Hematopoietic multipotent progenitor cell treated with erythropoietin and hydrocortisone succinate and interleukin-3 and kit ligand, for 6 days (in vitro differentiated cells): Measurements from ENCODE around the gene SGCA.
A peak's percentile ranks its signal among the peaks of the same experiment; 100 is the strongest.

Source experiments
- DNase-seq: peaks from one replicate; pipeline ENCODE4 v3.0.0-alpha.2; 2015

The SGCA gene

GRCh38 chr17:50183421-50183994 lies 17.7 kb downstream of the SGCA start:
- DNase-seq = peak; percentile 44

- DNase-seq = no peak
These were observed 18.3 kb downstream of the SGCA start for GRCh38 chr17:50184064-50184463.

GRCh38 chr17:50184611-50185398 lies 19.0 kb downstream of the SGCA start:
- DNase-seq = no peak

- DNase-seq = no peak
These were observed 20.0 kb downstream of the SGCA start for GRCh38 chr17:50185631-50186471.

GRCh38 chr17:50186661-50187393 lies 21.0 kb downstream of the SGCA start:
- DNase-seq = no peak

DNA sequence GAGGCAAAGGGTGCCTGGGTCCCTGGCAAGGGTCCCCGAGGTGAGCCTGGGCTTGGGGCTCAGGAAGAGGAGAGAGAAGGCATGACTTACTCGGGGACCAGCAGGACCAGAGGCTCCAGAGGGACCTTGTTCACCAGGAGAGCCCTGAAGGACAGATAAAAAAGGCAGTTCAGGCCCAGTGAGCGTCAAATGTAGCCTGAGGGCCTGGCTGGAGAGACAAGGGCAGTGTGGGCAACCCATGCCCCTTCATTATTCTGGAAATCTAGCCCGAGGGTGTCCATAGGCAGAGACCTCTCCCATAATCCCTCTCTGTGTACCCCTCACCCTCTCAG lies 21.6 kb downstream of the SGCA start:
- DNase-seq = no peak

- no peak for DNase-seq
These were observed 22.1 kb downstream of the SGCA start for GRCh38 chr17:50187751-50188530.

GRCh38 chr17:50188531-50188920 lies 22.7 kb downstream of the SGCA start:
- no peak for DNase-seq

GRCh38 chr17:50188921-50189549 lies 23.2 kb downstream of the SGCA start:
- no peak for DNase-seq

DNA sequence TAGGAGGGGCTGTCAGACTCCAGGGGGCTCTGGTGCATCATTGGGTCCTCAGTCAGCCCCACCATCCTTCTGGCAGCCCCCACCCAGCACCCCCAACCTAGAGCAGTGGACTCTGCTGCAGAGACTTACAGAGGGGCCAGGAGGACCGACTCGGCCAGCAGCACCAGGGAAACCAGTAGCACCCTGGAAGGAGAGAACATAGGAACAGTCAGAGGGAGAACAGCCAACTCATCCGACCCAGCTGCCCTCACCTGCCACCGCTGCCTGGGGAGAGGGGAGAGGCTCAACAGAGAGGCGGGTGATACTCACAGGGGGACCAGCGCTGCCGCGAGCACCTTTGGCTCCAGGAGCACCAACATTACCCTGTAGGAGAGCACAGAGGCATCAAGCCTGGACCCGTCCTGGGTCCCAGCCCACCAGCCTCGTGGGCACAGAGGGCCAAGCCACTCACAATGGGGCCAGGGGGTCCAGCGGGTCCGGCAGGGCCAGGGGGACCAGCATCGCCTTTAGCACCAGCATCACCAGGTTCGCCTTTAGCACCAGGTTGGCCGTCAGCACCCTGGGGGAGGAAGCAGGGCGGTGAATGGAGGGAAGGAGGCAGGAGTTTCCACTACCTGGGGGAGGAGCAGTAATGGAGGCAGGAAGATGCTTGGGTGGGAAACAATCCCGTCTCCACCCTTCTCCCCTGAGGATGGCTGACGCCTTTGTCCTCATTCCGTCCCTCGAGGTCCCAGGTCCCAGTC lies 23.9 kb downstream of the SGCA start:
- DNase-seq = no peak

GRCh38 chr17:50190293-50190602 lies 24.4 kb downstream of the SGCA start:
- no peak for DNase-seq

GRCh38 chr17:50190603-50191358 lies 25.0 kb downstream of the SGCA start:
- DNase-seq = no peak

- DNase-seq = no peak
These were observed 25.7 kb downstream of the SGCA start for GRCh38 chr17:50191359-50192143.

DNA sequence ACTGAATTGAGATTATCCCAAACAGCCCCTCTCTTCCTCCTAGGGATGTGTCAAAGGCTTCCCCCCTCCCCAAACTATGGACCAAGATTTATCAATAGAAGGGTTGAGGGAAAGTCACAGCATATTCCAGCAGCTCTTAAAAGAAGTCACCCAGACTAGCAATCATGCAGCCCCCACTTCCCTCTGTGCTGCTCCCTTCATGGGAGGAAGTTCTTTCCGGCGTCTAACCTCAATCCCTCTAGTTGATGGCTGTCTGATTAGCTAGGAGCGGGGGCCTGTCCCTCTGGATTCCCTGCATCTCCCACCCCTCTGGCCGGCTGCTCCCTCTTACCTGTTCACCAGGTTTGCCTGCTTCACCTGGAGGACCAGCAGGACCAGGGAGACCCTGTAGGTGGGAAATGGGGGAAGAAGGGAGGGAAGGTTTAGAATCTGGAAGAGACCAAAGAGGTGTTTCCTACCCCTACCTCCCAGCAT lies 26.4 kb downstream of the SGCA start:
- DNase-seq = no peak

GRCh38 chr17:50192618-50193291 lies 26.9 kb downstream of the SGCA start:
- DNase-seq = no peak

GRCh38 chr17:50194140-50194933 lies 28.5 kb downstream of the SGCA start:
- DNase-seq = no peak

GRCh38 chr17:50194934-50195865 lies 29.4 kb downstream of the SGCA start:
- peak; percentile 9 for DNase-seq
